HepG2 (cell line): Measurements from ENCODE around the gene ZNF484. TPM values are rescaled to one million over a fixed set of nuclear protein-coding genes. Genes with fewer than 3 reads are reported as not detected.

Source experiments
- ELK4 ChIP-seq: sonication (generic); formaldehyde crosslinking; IDR thresholded peaks from 2 replicates; pipeline ENCODE4 v1.9.0; 2021; ENCODE audit warnings: missing genetic modification reagents, borderline replicate concordance
- GFI1 ChIP-seq: sonication (generic); formaldehyde crosslinking; IDR thresholded peaks from 2 replicates; pipeline ENCODE4 v1.5.0; 2020; ENCODE audit warnings: missing genetic modification reagents, mild to moderate bottlenecking, borderline replicate concordance
- GMEB2 ChIP-seq: IDR thresholded peaks from 2 replicates; pipeline ENCODE4 v1.6.1; 2016; ENCODE audit warnings: missing biosample characterization, missing genetic modification reagents, low read depth
- GTF3A ChIP-seq: sonication (generic); formaldehyde crosslinking; conservative IDR thresholded peaks from 2 replicates; pipeline ENCODE4 v1.4.0; 2020; ENCODE audit warnings: mild to moderate bottlenecking, missing genetic modification reagents
- HNRNPH1 ChIP-seq: fragments of 200-400 bp; formaldehyde crosslinking; optimal IDR thresholded peaks from 2 replicates; pipeline ENCODE3; 2017; ENCODE audit warnings: mild to moderate bottlenecking, low read depth, low read length
- JUND ChIP-seq: sonication (generic); formaldehyde crosslinking; IDR thresholded peaks from 2 replicates; pipeline ENCODE4 v1.8.0; 2022; ENCODE audit warnings: mild to moderate bottlenecking, missing genetic modification reagents
- KDM3A ChIP-seq: IDR thresholded peaks from 2 replicates; pipeline ENCODE4 v1.6.1; 2018; ENCODE audit warnings: low read depth, missing compliant biosample characterization
- MAZ ChIP-seq, 2 experiments: sonication (generic) in 1 of 2; formaldehyde crosslinking in 1 of 2; IDR thresholded peaks; 2 replicates each; pipeline versions ENCODE4 v1.5.0 to v1.6.1; 2012 to 2020; ENCODE audit warnings: low read depth in 2 of 2, mild to moderate bottlenecking in 2 of 2, borderline replicate concordance in 1 of 2, improper control_type of control experiment in 1 of 2, low read length in 1 of 2, missing genetic modification reagents in 1 of 2, moderate library complexity in 1 of 2
- MTA3 ChIP-seq: sonication (generic); formaldehyde crosslinking; IDR thresholded peaks from 2 replicates; pipeline ENCODE4 v1.4.0; 2020; ENCODE audit warnings: missing genetic modification reagents
- NBN ChIP-seq: fragments of 450-650 bp; conservative IDR thresholded peaks from 2 replicates; pipeline ENCODE4 v1.6.1; 2017
- PTBP1 ChIP-seq: fragments of 200-400 bp; formaldehyde crosslinking; IDR thresholded peaks from 2 replicates; pipeline ENCODE4 v1.6.1; 2018; ENCODE audit warnings: low read length, low read depth; ENCODE audit not compliant: poor library complexity, severe bottlenecking
- SP4 ChIP-seq: sonication (generic); formaldehyde crosslinking; IDR thresholded peaks from 2 replicates; pipeline ENCODE4 v1.8.1; 2023; ENCODE audit warnings: mild to moderate bottlenecking, missing genetic modification reagents
- TP53 ChIP-seq: sonication (generic); formaldehyde crosslinking; conservative IDR thresholded peaks from 2 replicates; pipeline ENCODE4 v1.4.0; 2020; ENCODE audit warnings: missing genetic modification reagents
- ZBTB46 ChIP-seq: sonication (generic); formaldehyde crosslinking; IDR thresholded peaks from 2 replicates; pipeline ENCODE4 v1.4.0; 2020; ENCODE audit warnings: mild to moderate bottlenecking, missing genetic modification reagents, borderline replicate concordance
- ZC3H13 ChIP-seq: sonication (generic); formaldehyde crosslinking; IDR thresholded peaks from 2 replicates; pipeline ENCODE4 v1.8.1; 2023; ENCODE audit warnings: mild to moderate bottlenecking, missing genetic modification reagents, moderate library complexity
- ZFP36L1 ChIP-seq: sonication (generic); formaldehyde crosslinking; IDR thresholded peaks from 2 replicates; pipeline ENCODE4 v1.8.0; 2022; ENCODE audit warnings: mild to moderate bottlenecking, missing genetic modification reagents, moderate library complexity
- ZNF3 ChIP-seq: IDR thresholded peaks from 2 replicates; pipeline ENCODE4 v1.7.0; 2017; ENCODE audit warnings: inconsistent platforms
- ZNF430 ChIP-seq: sonication (generic); formaldehyde crosslinking; IDR thresholded peaks from 2 replicates; pipeline ENCODE4 v1.9.0; 2021; ENCODE audit warnings: mild to moderate bottlenecking, missing genetic modification reagents
- ZNF530 ChIP-seq: sonication (generic); formaldehyde crosslinking; IDR thresholded peaks from 2 replicates; pipeline ENCODE4 v1.5.0; 2020; ENCODE audit warnings: low read depth, mild to moderate bottlenecking, missing genetic modification reagents
- ZNF576 ChIP-seq: sonication (generic); formaldehyde crosslinking; IDR thresholded peaks from 2 replicates; pipeline ENCODE4 v1.4.0; 2020; ENCODE audit warnings: mild to moderate bottlenecking, missing genetic modification reagents
- ZNF737 ChIP-seq: sonication (generic); formaldehyde crosslinking; IDR thresholded peaks from 2 replicates; pipeline ENCODE4 v1.5.0; 2020; ENCODE audit warnings: missing genetic modification reagents, mild to moderate bottlenecking, borderline replicate concordance
- ZXDC ChIP-seq: sonication (generic); formaldehyde crosslinking; IDR thresholded peaks from 2 replicates; pipeline ENCODE4 v1.5.0; 2020; ENCODE audit warnings: mild to moderate bottlenecking, missing genetic modification reagents
- polyA plus RNA-seq, 8 experiments: library from polyadenylated mRNA; depleted of rRNA in 3 of 8; stranded (reverse) in 7 of 8; unstranded in 1 of 8; fragments of >200 nt; fragmentation: Illumina TruSeq in 4 of 8; extraction: Trizol in 4 of 8; gene quantifications; 2 replicates each; pipeline versions ENCODE4 v1.2.1 to v1.2.3, GENCODE V29; 2011 to 2016; ENCODE audit warnings: low read depth in 4 of 8, missing spikeins in 1 of 8, mixed read lengths in 1 of 8; ENCODE audit not compliant: insufficient read depth in 1 of 8
- total RNA-seq, 5 experiments: library from RNA; depleted of rRNA; stranded (reverse); fragments of >200 nt; fragmentation: Illumina TruSeq; extraction: Trizol; gene quantifications; 2 replicates each; pipeline ENCODE4 v1.2.3, GENCODE V29; 2016; ENCODE audit warnings: low read depth in 1 of 5

The ZNF484 gene
- total and polyA plus RNA-seq, 2 of the 13 experiments (the other 11 are each of a cell fraction or from before 2014, with no cell fraction given): 0.96 to 7.2 TPM

- TF ChIP-seq HNRNPH1 (no peak), NBN (no peak), GMEB2 (CRISPR knock-in tag) (0 out of 2 replicates have a peak, but pooled peaks have one; percentile 32), ZNF576 (CRISPR knock-in tag) (no peak), JUND (no peak), TP53 (CRISPR knock-in tag) (no peak), KDM3A (CRISPR knock-in tag) (no peak), SP4 (CRISPR knock-in tag) (no peak), ZNF430 (CRISPR knock-in tag) (no peak), MTA3 (CRISPR knock-in tag) (no peak), ZNF3 (no peak), ZNF530 (CRISPR knock-in tag) (no peak), ZC3H13 (peak; percentile 41; the same call in 1 of the 2 replicates), ZNF737 (CRISPR knock-in tag) (no peak), ZBTB46 (CRISPR knock-in tag) (no peak), ELK4 (CRISPR knock-in tag) (no peak), GFI1 (CRISPR knock-in tag) (no peak; the same call in 1 of the 2 replicates), GTF3A (CRISPR knock-in tag) (no peak), ZFP36L1 (CRISPR knock-in tag) (no peak), ZXDC (no peak), PTBP1 (no peak), MAZ (IDR thresholded peaks at IDR 0.05; ENCODE audit: borderline replicate concordance, low read depth, low read length) (no peak), MAZ (CRISPR knock-in tag; IDR thresholded peaks at IDR 0.05; ENCODE audit: low read depth) (peak; percentile 36; the same call in 1 of the 2 replicates)
These were observed at the start of gene ZNF484 (continued) for GRCh38 chr9:92877531-92878430.
